Left lung (tissue), 10 donors: Measurements from ENCODE around the gene CACNA1E. TPM values are rescaled to one million over a fixed set of nuclear protein-coding genes. Genes with fewer than 3 reads are reported as not detected.

Source experiments
- ATAC-seq: fragments of 200-7000 bp; cut with Tn5 transposase; one replicate; pipeline ENCODE4 v1.9.1; 2020; ENCODE audit warnings: moderate library complexity
- DNase-seq, 4 donors: peaks; one replicate each; pipeline ENCODE4 v3.0.0-alpha.2; 2013 to 2020
- H3K27ac ChIP-seq, 2 donors: fragments of 200-600 bp; sonication (generic) in 1 of 2; one replicate each; pipeline versions ENCODE4 v1.5.0 to v1.8.0; 2020 to 2021
- H3K27me3 ChIP-seq, 2 donors: fragments of 200-600 bp; sonication (generic) in 1 of 2; one replicate each; pipeline versions ENCODE4 v1.5.0 to v1.8.0; 2020 to 2021
- H3K36me3 ChIP-seq, 2 donors: fragments of 200-600 bp; sonication (generic) in 1 of 2; one replicate each; pipeline versions ENCODE4 v1.5.0 to v1.8.0; 2020 to 2021
- H3K4me1 ChIP-seq, 2 donors: fragments of 200-600 bp; one replicate each; pipeline ENCODE4 v1.8.0; 2021
- H3K4me3 ChIP-seq, 2 donors: fragments of 200-600 bp; sonication (generic) in 1 of 2; one replicate each; pipeline versions ENCODE4 v1.5.0 to v1.8.0; 2020 to 2021; ENCODE audit warnings: mild to moderate bottlenecking in 1 of 2
- H3K9me3 ChIP-seq, 2 donors: fragments of 200-600 bp; sonication (generic) in 1 of 2; one replicate each; pipeline versions ENCODE4 v1.5.0 to v1.8.0; 2020 to 2021
- intact Hi-C, 2 donors: fragments of 100-400 bp; cut with DNase I; formaldehyde crosslinking; loops; one replicate each; pipeline versions ENCODE4 v1.11.2 to v1.14.2; 2022
- polyA plus RNA-seq, 6 donors: library from polyadenylated mRNA; unstranded; fragments of 120-200 nt; gene quantifications; one replicate each; pipeline ENCODE4 v1.2.1, GENCODE V29; 2013; ENCODE audit not compliant: insufficient read length in 6 of 6
- total RNA-seq, 2 donors: library from RNA; stranded (reverse); fragmentation: NEBNext Ultra II Directional; extraction: Animal tissue kit (Norgen Biotek cat#: 25700); gene quantifications; one replicate each; pipeline ENCODE4 v1.2.1, GENCODE V29; 2021
- TF ChIP-seq, protein P1 (sequence below), 2 donors: fragments of 200-600 bp; sonication (generic) in 1 of 2; IDR thresholded peaks; one replicate each; pipeline versions ENCODE4 v1.5.0 to v1.8.0; 2021; ENCODE audit warnings: antibody characterized with exemption in 2 of 2
- donor health status: DM: no; HTN: yes; CAD: no.
- donor health status: DM: no; HTN: no; CAD: no.

Gene CACNA1E
- total and polyA plus RNA-seq, 8 donors = 0.03 to 1.2 (median 0.13) TPM; not detected in 1

DNA sequence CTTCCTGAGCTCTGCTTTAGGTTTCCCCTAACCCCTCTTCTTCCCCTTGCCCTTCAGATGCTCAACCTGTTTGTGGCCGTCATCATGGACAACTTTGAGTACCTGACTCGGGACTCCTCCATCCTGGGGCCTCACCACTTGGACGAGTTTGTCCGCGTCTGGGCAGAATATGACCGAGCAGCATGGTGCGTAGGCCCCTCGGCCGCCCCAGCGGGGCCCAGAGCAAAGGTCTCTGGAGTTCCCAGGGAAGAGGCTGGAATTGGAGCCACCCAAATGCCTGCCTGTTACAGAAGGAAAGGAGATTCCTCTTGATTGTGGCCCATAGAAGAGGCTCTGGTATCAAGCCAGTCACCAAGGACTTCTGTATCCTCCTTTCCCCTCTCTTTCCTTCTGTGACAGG is 292.7 kb downstream of the CACNA1E start:
- Histone ChIP-seq H3K9me3 (no peaks in the 10 kb centered on the region), H3K4me1 (no peaks in the 10 kb centered on the region)

GRCh38 chr1:181777286-181777685 is 294.0 kb downstream of the CACNA1E start:
- Histone ChIP-seq H3K36me3 (no peaks in the 10 kb centered on the region), H3K27ac (no peak overlapping the region), H3K4me3 (no peak overlapping the region), H3K9me3 (no peaks in the 10 kb centered on the region), H3K4me1 (no peaks in the 10 kb centered on the region), H3K27me3 (no peaks in the 10 kb centered on the region)
- no peak for ATAC-seq
- DNase-seq = no peak
- TF ChIP-seq, protein P1, sequence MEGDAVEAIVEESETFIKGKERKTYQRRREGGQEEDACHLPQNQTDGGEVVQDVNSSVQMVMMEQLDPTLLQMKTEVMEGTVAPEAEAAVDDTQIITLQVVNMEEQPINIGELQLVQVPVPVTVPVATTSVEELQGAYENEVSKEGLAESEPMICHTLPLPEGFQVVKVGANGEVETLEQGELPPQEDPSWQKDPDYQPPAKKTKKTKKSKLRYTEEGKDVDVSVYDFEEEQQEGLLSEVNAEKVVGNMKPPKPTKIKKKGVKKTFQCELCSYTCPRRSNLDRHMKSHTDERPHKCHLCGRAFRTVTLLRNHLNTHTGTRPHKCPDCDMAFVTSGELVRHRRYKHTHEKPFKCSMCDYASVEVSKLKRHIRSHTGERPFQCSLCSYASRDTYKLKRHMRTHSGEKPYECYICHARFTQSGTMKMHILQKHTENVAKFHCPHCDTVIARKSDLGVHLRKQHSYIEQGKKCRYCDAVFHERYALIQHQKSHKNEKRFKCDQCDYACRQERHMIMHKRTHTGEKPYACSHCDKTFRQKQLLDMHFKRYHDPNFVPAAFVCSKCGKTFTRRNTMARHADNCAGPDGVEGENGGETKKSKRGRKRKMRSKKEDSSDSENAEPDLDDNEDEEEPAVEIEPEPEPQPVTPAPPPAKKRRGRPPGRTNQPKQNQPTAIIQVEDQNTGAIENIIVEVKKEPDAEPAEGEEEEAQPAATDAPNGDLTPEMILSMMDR (IDR thresholded peaks at IDR 0.05) = no peak
- intact Hi-C loops = no loop called here

More for the DNA sequence above, 292.7 kb downstream of the CACNA1E start:
- intact Hi-C loops = no loop called here
- Histone ChIP-seq H3K27ac (no peak overlapping the region), H3K27me3 (no peaks in the 10 kb centered on the region), H3K36me3 (no peaks in the 10 kb centered on the region), H3K4me3 (no peak overlapping the region)
- DNase-seq = peak in 1 of 4 donors; percentile 75
- TF ChIP-seq, protein P1 (IDR thresholded peaks at IDR 0.05) = no peak
- ATAC-seq = no peak

DNA sequence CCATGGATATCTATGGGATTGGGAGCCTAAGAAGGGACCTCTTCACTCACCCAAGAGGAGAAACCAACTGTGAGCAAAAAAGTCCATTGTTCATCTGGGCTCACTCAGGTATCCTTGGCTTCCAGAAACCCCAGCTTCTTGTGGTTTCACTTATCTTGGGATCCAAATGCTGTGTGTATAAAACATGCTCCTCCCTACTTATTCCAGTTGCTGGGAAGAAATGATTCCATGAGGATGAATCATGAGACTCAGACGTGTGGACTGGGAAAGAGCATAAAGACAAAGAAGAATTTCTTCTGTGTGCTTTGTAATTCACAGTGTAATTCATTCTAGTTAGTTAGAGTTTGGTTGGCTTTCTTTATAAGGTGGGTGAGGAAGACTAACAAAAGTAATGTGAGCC is 294.5 kb downstream of the CACNA1E start:
- no peaks in the 10 kb centered on the region for H3K4me1 ChIP-seq
- H3K9me3 ChIP-seq = no peaks in the 10 kb centered on the region
- intact Hi-C loops = no loop called here
- H3K36me3 ChIP-seq = no peaks in the 10 kb centered on the region
- ATAC-seq (peak; percentile 64), DNase-seq (no peak)
- H3K4me3 ChIP-seq = no peak overlapping the region
- H3K27ac ChIP-seq = no peak overlapping the region
- TF ChIP-seq, protein P1 (IDR thresholded peaks at IDR 0.05) = no peak
- no peaks in the 10 kb centered on the region for H3K27me3 ChIP-seq

GRCh38 chr1:181778640-181779260 is 295.4 kb downstream of the CACNA1E start:
- Histone ChIP-seq H3K4me3 (no peak overlapping the region), H3K9me3 (no peaks in the 10 kb centered on the region), H3K27me3 (no peaks in the 10 kb centered on the region), H3K4me1 (no peaks in the 10 kb centered on the region), H3K36me3 (no peaks in the 10 kb centered on the region), H3K27ac (no peak overlapping the region)
- TF ChIP-seq, protein P1 (IDR thresholded peaks at IDR 0.05) = no peak
- DNase-seq (no peak), ATAC-seq (peak; percentile 85)
- intact Hi-C loops = no loop called here

DNA sequence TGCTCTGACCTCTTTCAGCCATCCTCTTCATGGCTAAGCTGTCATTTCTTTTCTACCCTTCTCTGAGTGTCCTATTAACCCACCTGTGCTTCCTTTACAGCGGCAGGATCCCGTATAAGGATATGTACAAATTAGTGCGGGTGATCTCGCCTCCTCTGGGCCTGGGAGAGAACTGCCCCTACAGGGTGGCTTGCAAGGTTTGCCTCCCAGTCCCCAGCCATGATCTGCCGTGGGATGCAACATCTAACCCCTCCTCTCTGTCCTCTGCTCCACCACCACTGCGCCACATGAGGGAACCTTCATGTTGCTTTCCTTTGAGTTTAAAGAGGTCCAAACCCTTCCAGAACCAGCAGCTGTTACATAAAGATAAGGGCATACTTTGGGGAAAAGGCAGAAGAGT is 296.0 kb downstream of the CACNA1E start:
- Histone ChIP-seq H3K9me3 (no peaks in the 10 kb centered on the region), H3K4me3 (no peak overlapping the region), H3K27ac (no peak overlapping the region), H3K27me3 (no peaks in the 10 kb centered on the region), H3K4me1 (no peaks in the 10 kb centered on the region), H3K36me3 (no peaks in the 10 kb centered on the region)
- DNase-seq (no peak), ATAC-seq (no peak)
- intact Hi-C loops = no loop called here
- TF ChIP-seq, protein P1 (IDR thresholded peaks at IDR 0.05) = no peak
